Left lobe of liver (tissue), 2 donors: ENCODE data around the gene ITIH1. TPM values are rescaled to one million over a fixed set of nuclear protein-coding genes. Genes with fewer than 3 reads are reported as not detected.
"Not testable (repeated sequence)": the region's sequence is repeated elsewhere in the genome, so short reads cannot be mapped to it uniquely, and the experiment has no call there.

ENCODE experiments used
- ATAC-seq: fragments of 200-7000 bp; cut with Tn5 transposase; one replicate; pipeline ENCODE4 v1.9.1; 2020; ENCODE audit warnings: mild to moderate bottlenecking, moderate library complexity
- DNase-seq: peaks from one replicate; pipeline ENCODE4 v3.0.0-alpha.2; 2020; ENCODE audit warnings: low spot score
- total RNA-seq: library from RNA; stranded (reverse); gene quantifications from one replicate; pipeline ENCODE4 v1.2.1, GENCODE V29; 2021
- donor health status: DM: no; HTN: no; CAD: no; lungs with moderate emphysema.
- donor health status: DM: no; HTN: yes; CAD: no.

ITIH1 gene, protein sequence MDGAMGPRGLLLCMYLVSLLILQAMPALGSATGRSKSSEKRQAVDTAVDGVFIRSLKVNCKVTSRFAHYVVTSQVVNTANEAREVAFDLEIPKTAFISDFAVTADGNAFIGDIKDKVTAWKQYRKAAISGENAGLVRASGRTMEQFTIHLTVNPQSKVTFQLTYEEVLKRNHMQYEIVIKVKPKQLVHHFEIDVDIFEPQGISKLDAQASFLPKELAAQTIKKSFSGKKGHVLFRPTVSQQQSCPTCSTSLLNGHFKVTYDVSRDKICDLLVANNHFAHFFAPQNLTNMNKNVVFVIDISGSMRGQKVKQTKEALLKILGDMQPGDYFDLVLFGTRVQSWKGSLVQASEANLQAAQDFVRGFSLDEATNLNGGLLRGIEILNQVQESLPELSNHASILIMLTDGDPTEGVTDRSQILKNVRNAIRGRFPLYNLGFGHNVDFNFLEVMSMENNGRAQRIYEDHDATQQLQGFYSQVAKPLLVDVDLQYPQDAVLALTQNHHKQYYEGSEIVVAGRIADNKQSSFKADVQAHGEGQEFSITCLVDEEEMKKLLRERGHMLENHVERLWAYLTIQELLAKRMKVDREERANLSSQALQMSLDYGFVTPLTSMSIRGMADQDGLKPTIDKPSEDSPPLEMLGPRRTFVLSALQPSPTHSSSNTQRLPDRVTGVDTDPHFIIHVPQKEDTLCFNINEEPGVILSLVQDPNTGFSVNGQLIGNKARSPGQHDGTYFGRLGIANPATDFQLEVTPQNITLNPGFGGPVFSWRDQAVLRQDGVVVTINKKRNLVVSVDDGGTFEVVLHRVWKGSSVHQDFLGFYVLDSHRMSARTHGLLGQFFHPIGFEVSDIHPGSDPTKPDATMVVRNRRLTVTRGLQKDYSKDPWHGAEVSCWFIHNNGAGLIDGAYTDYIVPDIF
- 1,331 TPM for total RNA-seq

DNA sequence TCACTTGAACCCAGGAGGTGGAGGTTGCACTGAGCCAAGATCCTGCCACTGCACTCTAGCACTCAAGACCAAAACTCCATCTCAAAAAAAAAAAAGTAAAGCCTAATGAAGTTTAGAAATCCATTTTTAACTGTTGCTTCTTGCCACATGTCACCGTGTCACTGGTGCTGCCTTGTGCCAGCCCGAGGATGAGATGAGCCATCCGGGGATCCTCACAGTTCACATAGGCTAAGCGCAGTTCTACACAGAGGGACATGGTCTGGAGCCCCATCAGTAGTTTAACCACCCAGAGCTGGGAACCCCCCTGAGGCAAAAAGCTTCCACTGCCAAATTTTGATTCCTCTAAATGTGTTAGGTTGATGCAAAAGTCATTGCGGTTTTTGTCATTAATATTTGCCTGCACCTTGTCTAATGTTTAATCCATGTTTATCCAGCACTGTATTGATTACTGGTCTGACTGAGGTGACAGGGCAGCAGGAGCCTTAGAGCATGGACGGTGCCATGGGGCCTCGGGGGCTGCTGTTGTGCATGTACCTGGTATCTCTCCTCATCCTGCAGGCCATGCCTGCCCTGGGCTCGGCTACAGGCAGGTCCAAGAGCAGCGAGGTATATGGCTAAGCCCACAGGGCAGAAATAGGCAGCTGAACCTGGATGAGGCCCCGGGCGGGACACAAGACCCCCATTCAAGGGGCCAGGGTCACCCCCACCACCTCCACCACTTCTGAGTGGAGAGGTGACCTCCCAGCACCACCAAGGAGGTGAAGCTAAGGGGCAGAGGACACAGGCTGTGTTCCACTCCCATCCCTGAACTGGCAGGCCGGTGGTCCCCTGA lies at the start of gene ITIH1:
ITIH1 (plus strand) TSS at position 473 of the 832 bp plus-strand sequence; CDS start at position 490, 17 bp downstream.
- peak; percentile 68 for DNase-seq
- peak; percentile 58 for ATAC-seq

DNA sequence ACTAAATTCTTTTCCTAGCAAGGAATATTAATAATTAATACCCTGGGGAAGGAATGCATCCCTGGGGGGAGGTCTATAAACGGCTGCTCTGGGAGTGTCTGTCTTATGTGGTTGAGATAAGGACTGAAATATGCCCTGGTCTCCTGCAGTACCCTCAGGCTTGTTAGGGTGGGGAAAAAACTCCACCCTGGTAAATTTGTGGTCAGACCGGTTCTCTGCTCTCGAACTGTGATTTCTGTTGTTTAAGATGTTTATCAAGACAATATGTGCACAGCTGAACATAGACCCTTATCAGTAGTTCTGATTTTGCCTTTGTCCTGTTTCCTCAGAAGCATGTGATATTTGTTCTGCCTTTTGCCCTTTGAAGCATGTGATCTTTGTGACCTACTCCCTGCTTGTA lies 48.6 kb upstream of the ITIH1 start:
- ATAC-seq, DNase-seq: not testable (repeated sequence)

DNA sequence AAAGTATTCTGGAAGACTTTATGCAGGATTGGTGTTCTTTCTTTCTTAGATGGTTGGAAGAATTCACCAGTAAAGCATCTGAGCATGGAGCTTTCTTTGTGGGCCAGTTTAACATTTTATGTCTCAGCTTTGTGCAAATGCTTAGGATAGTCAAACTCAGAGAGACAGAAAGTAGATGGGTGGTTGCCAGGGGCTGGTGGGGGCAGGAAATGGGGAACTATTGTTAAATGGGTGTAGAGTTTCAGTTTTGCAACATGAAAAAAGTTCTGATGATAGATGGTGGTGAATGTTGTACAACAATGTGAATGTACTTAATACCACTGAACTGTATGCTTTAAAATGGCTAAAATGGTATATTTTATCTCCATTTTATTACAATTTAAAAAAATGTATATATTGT lies 46.7 kb upstream of the ITIH1 start:
- DNase-seq (no peak), ATAC-seq (no peak)

DNA sequence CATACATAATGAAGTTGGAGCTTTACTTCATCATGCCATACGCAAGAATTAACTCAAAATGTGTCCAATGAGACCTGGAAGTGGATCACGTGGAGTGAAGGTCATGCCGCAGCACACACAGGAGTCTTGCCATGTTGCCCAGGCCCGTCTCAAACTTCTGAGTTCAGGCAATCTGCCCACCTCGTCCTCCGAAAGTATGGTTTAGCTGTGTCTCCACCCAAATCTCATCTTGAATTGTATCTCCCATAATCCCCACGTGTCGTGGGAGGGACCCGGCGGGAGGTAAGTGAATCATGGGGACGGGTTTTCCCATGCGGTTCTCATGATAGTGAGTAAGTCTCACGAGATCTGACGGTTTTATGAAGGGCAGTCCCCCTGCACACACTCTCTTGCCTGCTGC lies 45.8 kb upstream of the ITIH1 start:
- DNase-seq = no peak
- ATAC-seq = no peak

DNA sequence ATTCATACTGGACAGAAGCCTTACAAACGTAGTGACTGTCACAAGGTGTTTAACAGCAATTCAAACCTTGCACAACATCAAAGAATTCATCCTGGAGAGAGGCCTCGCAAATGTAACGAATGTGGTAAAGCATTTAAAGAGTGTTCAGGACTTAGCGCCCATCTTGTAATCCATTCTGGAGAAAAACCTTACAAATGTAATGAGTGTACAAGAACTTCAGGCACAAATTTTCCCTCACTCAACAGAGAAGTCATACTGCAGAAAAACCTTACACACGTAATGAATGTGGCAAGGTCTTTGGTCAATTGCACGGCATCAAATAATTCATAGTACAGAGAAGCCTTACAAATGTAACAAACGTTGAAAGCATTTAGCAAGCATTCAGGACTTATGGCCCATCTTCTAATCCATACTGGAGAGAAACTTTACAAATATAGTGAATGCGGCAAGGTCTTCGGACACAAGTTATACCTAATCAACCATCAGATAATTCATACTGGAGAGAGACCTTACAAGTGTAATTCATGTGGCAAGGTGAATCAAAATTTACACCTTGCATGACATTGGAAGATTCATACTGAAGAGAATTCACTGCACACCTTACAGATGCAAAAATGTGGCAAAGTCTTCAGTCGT lies 44.0 kb upstream of the ITIH1 start:
- ATAC-seq (no peak), DNase-seq (no peak)

DNA sequence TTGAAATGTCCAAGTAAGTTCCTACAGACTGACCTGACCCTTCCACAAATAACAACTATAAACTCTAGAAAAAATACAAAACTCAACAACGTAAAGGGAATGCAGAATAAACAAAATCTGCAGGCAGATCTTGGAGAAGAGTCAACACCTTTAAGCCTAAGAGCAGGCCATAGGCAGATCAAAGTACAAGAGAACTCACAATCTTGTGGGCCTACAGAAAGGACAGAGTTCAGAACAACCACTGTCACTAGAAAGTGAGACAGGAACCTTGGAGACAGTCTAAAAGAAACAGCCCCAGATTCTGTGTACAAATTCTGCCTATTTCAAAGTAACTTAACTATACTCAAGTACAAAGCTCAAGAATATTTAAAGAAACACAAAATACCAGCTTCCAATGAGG lies 37.7 kb upstream of the ITIH1 start:
- peak; percentile 39 for ATAC-seq

DNA sequence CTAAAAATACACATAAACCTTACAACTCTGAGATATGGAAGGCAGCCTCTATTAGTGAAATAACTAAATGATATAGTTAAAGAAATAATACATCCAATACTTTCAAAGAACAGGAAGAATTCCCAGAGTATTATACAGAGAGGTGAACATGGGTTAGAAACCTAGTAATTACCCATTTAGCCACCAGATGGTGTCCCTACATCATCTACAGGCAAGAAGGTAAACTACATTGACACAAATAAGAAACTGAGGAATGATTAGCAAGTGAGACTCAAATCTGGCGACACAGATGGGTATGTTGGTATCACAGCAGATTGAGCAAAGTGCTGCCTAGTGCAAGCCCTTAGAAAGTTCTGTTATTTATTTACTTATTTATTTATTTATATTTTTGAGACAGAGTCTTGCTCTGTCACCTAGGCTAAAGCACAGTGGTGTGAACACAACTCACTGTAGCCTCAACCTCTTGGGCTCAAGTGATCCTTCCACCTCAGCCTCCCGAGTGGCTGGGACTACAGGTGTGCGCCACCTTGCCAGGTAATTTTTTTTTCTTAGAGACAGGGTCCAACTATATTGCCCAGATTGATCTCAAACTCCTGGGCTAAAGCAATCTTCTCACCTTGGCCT lies 34.9 kb upstream of the ITIH1 start:
- no peak for DNase-seq

More for the DNA sequence above, 37.7 kb upstream of the ITIH1 start:
- no peak for DNase-seq

DNA sequence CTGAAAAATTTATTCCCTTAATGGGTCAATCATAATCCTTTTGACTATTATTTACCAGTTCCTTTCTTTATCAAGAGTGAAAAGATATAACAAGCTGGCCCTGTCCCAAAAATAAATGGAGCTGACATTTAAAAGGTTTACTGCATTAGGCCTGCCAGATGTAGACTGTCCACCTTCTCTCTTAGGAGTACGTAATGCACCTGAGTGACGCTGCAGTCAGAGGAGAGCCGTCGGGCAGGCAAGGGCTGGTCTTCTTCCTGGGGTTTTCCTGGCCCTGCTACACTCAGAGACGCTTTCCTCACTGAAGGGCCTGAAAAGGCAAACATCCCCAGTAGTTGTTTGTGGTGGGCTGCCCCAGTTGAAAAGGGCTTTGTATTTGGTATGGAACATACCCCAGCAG lies 34.2 kb upstream of the ITIH1 start:
- ATAC-seq = peak; percentile 27
- no peak for DNase-seq

More for the DNA sequence above, 34.9 kb upstream of the ITIH1 start:
- peak; percentile 87 for ATAC-seq

DNA sequence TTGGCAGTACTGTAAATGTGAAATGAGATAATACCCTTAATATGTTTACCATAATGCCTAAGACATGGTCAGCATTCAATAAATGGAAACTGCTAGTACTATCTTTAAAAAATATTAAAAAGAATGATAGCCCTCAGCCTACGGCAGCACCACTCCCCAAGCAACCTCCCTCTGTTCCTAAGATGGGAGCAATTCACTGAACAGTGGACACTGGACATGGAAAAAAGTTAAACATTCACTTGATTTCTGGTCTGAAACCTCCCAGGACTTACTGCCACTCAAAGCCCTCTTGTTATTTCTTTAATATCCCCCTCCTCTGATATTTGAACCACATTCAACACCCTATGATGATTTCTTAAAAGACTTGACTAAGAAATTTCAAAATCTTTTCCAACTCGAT lies 33.7 kb upstream of the ITIH1 start:
- ATAC-seq (peak; percentile 85), DNase-seq (no peak)

DNA sequence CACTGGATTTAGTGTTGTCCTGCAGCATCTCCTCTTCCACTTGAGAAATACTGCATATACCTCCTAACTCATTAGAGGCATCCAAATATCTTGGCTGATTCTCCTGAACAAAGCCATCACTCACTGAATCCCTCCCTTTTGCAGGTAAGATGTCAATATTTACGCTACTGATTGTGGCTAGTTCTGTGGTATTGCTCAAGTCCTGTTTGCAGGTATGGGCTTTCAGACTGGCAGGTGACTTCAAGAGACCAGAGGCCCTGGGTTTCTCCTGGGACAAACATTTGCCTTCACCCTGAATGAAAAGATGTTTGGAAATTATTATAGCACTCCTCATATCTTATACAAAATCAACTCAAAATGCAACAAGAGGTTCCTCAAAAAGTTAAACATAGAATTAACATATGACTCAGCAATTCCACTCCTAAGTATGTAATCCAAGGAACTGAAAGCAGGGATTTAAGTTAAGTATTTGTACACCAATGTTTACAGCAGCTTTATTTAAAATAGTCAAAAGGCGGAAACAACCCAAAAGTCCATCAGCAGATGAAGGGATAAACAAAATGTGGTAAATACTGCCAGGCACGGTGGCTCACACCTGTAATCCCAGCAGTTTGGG lies 25.2 kb upstream of the ITIH1 start:
- ATAC-seq (peak; percentile 45), DNase-seq (no peak)

DNA sequence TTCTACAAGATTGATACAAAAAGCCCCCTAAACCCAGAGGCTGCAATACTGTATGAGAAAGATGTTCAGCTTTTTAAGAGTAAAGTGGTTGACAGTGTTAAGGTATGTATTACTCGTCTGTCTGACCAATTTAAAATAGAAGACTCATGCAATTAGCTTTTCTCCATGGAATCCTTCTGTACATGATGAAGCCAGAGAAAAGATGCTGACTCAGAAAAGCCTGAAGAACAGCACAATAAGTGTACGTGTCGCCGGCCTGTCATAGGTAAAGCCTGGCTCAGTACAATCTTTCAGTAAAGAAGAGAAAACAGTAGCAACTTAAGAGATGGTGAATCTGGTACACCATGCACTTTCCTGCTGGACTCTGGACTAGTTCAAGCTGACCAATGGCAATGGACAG lies 23.0 kb upstream of the ITIH1 start:
- ATAC-seq (no peak), DNase-seq (no peak)

DNA sequence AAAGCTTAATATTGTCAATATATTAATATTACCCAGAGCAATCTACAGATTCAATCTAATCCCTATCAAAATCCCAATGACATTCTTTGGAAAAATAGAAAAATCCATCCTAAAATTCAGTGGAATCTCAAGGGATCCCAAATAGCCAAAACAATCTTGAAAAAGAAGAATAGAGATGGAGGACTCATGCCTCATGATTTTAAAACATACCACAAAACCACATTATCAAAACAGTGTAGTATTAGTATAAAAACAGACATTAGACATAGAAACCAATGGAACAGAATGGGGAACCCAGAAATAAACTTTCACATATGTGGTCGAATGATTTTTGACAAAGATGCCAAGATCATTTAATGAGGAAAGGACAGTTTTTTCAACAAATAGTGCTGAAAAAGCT lies 21.3 kb upstream of the ITIH1 start:
- no peak for DNase-seq
- ATAC-seq = no peak

DNA sequence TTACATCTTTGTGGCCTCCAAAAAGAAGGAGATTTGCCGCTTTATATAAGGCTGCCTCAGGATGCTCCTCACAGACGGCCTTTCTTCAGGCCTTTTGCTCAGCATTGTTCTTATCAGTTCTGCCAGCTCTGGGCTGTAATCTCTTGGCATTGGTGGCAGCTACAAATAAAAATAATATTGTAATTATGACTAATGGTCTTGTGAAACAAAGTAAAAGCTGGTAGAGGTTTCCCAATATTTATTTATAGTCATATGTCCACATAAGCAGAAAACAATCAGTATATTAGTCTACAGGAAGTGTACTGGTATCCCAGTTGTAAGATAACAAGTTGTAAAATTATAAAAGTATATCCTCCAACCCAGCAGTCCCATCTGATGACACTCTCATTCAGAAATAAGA lies 13.9 kb upstream of the ITIH1 start:
- ATAC-seq (no peak), DNase-seq (no peak)

DNA sequence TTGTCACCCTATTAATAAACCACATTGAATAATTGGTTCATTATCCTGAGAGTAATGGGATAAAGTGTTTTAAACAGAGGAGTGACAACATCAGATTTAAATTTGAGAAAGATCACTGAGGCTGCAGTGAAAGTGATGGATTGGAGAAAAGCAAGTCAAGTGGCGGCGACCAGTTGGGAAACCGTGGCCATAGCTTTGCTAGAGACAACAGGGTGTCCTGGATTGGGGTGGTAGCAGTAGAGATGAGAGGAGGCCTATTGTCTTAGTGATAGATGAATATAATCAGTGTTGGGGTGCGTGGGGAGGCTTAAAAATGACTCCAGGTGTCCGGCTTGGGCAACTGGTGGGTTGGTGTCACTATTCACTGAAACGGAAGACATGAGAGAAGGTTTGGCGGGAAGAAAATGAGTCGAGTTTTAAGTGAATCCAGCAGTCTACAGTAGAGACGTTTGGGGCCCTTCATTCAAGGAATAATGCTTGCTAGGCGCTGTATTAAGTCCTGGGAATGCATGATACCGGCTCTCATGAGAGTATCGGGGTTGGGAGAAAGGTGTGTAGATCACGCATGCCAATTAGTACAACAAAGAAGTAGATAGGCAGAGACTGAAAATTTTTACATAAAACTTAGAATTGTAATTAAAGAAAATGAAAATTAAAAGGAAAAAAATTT lies 7.5 kb upstream of the ITIH1 start:
- no peak for ATAC-seq
- no peak for DNase-seq

DNA sequence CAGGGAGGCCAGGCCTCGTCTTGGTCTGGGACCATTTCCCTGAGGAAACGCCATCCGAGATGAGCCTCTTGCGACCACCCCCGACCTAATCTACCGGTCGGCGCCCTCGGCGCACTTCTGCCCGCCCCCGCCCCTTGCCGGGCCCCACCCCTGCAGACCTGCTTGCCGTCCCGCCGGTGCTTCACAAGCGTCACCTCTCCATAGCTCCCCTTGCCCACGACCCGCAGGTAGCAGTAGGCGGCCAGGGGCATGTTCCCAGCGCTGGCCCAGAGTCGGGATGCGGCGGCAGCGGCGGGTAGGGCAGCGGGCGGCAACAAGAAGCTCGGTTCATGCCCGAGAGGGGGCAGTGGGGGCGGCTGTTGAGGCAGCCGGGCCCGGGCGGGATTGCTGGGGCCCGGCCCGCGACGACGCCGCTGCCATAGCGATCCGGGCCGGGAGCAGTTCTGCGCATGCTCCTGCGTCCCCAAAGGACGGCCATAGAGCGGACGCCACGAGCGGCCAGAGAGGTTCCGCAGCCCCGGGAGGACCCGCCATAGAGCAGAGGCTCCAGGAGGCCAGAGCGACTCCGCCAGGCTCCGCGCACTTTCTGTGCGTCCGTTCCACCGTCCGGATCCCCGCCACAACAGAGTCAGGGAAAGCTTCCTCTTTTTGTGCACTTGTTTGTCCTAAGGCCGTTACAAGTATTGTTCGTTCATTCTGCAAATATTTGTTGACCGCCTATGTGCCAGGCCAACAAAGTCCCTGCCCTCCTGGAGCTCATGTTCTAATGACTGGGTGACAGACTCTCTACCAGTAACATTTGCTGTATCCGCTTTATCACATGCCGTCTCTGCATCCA lies 6.7 kb upstream of the ITIH1 start, which contains the start of gene NEK4:
NEK4 (minus strand) TSS at position 445 of the 838 bp plus-strand sequence; CDS start at position 251, 194 bp downstream.
- ATAC-seq (peak; percentile 81), DNase-seq (peak; percentile 95)

DNA sequence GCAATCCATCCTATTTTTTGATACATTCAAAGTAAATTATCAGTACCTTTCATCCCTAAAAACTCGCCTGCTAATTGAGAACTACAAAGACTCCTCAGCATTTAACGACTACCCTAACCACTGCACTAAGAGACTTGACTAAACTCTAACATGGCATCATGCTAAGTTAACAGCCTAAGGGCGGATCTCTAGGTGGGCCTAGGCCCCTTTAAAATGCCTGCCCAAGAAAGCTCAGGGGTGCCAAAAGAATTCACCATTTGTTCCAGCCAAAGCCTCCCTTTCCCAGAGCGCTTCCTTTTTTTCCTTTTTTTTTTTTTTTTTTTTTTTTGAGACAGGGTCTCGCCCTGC lies 6.1 kb upstream of the ITIH1 start:
- ATAC-seq (no peak), DNase-seq (no peak)

DNA sequence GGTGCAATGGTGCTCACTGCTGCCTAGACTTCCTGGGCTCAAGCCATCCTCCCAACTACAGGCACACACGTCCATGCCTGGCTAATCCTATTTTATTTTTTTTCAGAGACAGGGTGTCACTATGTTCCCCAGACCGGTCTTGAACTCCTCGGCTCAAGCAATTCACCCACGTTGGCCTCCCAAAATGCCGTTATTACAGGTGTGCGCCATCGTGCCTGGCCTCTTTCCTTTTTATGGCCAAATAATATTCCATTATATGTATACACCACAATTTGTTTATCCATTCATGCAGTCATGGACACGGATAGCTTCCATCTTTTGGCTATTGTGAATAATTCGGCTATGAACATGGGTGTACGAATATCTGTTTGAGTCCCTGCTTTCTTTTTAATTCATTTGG lies 5.7 kb upstream of the ITIH1 start:
- DNase-seq = no peak
- ATAC-seq = no peak
